ENCODE measurements around the gene SH3RF3. TPM values are rescaled to one million over a fixed set of nuclear protein-coding genes. Genes with fewer than 3 reads are reported as not detected.
"Not testable (repeated sequence)": the region's sequence is repeated elsewhere in the genome, so short reads cannot be mapped to it uniquely, and the experiment has no call there.

The SH3RF3 gene
- total and polyA plus RNA-seq, 10 of the 15 experiments (the other 5 are each of a cell fraction or from before 2014, with no cell fraction given) = 0.08 to 8.8 (median 2.3) TPM

- 1% methylated on average over 3 of the region's 3 CpGs for WGBS (ENCODE audit: insufficient coverage, insufficient replicate concordance, low lambda C conversion rate, missing lambda C conversion rate)
- H3K9me3 ChIP-seq (replicated peaks; ENCODE audit: control insufficient read depth, insufficient read depth, low read length); H2AFZ ChIP-seq (ENCODE audit: control insufficient read depth, low read depth, low read length); POLR2A ChIA-PET; FAIRE-seq; H3K4me2 ChIP-seq (ENCODE audit: control insufficient read depth, insufficient read depth); ATAC-seq; H4K20me1 ChIP-seq (ENCODE audit: control insufficient read depth, insufficient read depth); intact Hi-C loops (cut with micrococcal nuclease; ENCODE audit: unreplicated experiment); H3K4me1 ChIP-seq (ENCODE audit: control insufficient read depth, insufficient read depth, low read length); RAD21 ChIA-PET (ENCODE audit: unreplicated experiment); DNase-seq (ENCODE audit: low read depth, low spot score); H3K4me3 ChIP-seq; H3K27ac ChIP-seq (ENCODE audit: control insufficient read depth, insufficient read depth); H3K36me3 ChIP-seq (ENCODE audit: control insufficient read depth in 2 of 2, insufficient read depth in 2 of 2, low read length in 1 of 2); BruUV-seq (replicated peaks); H3K9ac ChIP-seq (ENCODE audit: control insufficient read depth, insufficient read depth, low read length); H3K79me2 ChIP-seq (ENCODE audit: control insufficient read depth, insufficient read depth, low read length); in situ Hi-C loops (cut with MboI); H3K27me3 ChIP-seq (replicated peaks in 1 of 2; ENCODE audit: control insufficient read depth in 2 of 2, insufficient read depth in 2 of 2, low read length in 1 of 2): not testable (repeated sequence)
- ChIA-PET SMC1A (ENCODE audit: uncharacterized antibody, unreplicated experiment) (interaction anchor here (1.4 to 1.5 kb wide), 2 partner anchors 10 to 22 kb away, joined by 4 to 7 read pairs; no protein-coding TSS in a partner anchor), CTCF (interaction anchor here (1.2 to 1.8 kb wide), 2 partner anchors 9 to 11 kb away, joined by 4 to 5 read pairs; no protein-coding TSS in a partner anchor)
Measured at GRCh38 chr2:109536556-109536955, 407.6 kb downstream of the SH3RF3 start.

- FAIRE-seq (no peak), ATAC-seq (no peak), DNase-seq (ENCODE audit: low read depth, low spot score) (no peak)
- no peak overlapping the region for H3K4me2 ChIP-seq (ENCODE audit: control insufficient read depth, insufficient read depth)
- BruUV-seq (replicated peaks) = no TSS peak
- no peaks in the 10 kb centered on the region for H3K79me2 ChIP-seq (ENCODE audit: control insufficient read depth, insufficient read depth, low read length)
- H2AFZ ChIP-seq (ENCODE audit: control insufficient read depth, low read depth, low read length) = no peak overlapping the region
- H3K9me3 ChIP-seq (replicated peaks; ENCODE audit: control insufficient read depth, insufficient read depth, low read length) = no peaks in the 10 kb centered on the region; the same call in 2 of the 3 replicates
- SMC1A ChIA-PET (ENCODE audit: uncharacterized antibody, unreplicated experiment) = no interaction called here
- H3K27me3 ChIP-seq (replicated peaks in 1 of 2; ENCODE audit: control insufficient read depth in 2 of 2, insufficient read depth in 2 of 2, low read length in 1 of 2) = no peaks in the 10 kb centered on the region; a peak in 1 of 4 replicates
- no peaks in the 10 kb centered on the region for H4K20me1 ChIP-seq (ENCODE audit: control insufficient read depth, insufficient read depth)
- H3K27ac ChIP-seq (ENCODE audit: control insufficient read depth, insufficient read depth) = no peak overlapping the region
- in situ Hi-C loops (cut with MboI) (no loop called here), intact Hi-C loops (cut with micrococcal nuclease; ENCODE audit: unreplicated experiment) (no loop called here)
- no peaks in the 10 kb centered on the region for H3K4me1 ChIP-seq (ENCODE audit: control insufficient read depth, insufficient read depth, low read length)
- RAD21 ChIA-PET (ENCODE audit: unreplicated experiment) = no interaction called here
- H3K4me3 ChIP-seq = no peak overlapping the region
- TF ChIP-seq RFX5 (IDR thresholded peaks at IDR 0.05; ENCODE audit: low read depth, low read length) (no peak), JUND (IDR thresholded peaks at IDR 0.05; ENCODE audit: low read depth, low read length) (no peak), CBX5 (IDR thresholded peaks at IDR 0.05; ENCODE audit: low read depth) (no peak)
- TF ChIP-seq, protein P1, sequence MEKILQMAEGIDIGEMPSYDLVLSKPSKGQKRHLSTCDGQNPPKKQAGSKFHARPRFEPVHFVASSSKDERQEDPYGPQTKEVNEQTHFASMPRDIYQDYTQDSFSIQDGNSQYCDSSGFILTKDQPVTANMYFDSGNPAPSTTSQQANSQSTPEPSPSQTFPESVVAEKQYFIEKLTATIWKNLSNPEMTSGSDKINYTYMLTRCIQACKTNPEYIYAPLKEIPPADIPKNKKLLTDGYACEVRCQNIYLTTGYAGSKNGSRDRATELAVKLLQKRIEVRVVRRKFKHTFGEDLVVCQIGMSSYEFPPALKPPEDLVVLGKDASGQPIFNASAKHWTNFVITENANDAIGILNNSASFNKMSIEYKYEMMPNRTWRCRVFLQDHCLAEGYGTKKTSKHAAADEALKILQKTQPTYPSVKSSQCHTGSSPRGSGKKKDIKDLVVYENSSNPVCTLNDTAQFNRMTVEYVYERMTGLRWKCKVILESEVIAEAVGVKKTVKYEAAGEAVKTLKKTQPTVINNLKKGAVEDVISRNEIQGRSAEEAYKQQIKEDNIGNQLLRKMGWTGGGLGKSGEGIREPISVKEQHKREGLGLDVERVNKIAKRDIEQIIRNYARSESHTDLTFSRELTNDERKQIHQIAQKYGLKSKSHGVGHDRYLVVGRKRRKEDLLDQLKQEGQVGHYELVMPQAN (conservative IDR thresholded peaks at IDR 0.05) = no peak
- 66% methylated on average over 10 of the region's 10 CpGs for WGBS (ENCODE audit: insufficient coverage, insufficient replicate concordance, low lambda C conversion rate, missing lambda C conversion rate)
- CTCF ChIA-PET = interaction anchor here (0.9 kb wide), 1 partner anchor 9 kb away, joined by 5 read pairs; no protein-coding TSS in a partner anchor
- no peaks in the 10 kb centered on the region for H3K36me3 ChIP-seq (ENCODE audit: control insufficient read depth in 2 of 2, insufficient read depth in 2 of 2, low read length in 1 of 2)
- POLR2A ChIA-PET = no interaction called here
- H3K9ac ChIP-seq (ENCODE audit: control insufficient read depth, insufficient read depth, low read length) = no peak overlapping the region
Measured at GRCh38 chr2:109537565-109538222, 408.7 kb downstream of the SH3RF3 start.

All from GM12878 (cell line).